ENCODE data around the gene CREG2.

The CREG2 gene

DNA sequence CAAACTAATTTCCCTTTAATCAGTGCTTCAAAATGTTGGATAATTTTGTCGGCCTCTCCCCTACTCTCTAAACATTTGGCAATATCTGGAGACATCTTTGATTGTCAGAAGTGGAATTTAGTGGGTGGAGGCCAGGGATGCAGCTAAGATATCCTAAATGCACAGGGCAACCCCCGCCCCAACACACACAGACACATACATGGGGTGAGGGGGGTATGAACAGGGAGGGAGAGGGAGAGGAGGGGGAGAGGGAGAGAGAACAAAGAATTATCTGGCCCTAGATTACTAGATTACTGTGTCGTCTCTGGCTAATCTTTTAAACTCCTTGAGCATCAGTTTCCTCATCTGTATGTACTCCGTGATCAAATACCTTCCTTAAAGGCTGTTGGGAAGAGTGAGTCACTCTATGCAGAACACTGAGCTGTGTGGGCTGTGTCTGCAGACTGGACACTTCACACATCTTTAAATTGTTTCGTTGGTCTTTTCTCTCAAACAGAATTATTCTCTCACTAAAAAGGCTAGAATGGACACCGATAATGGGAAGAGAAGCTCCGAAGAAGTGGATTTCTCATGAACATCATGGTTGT, 81.7 kb downstream of the CREG2 start:
- peak; percentile 61 for ATAC-seq
- TF ChIP-seq OSR1 (CRISPR knock-in tag; IDR thresholded peaks at IDR 0.05) (no peak), BACH2 (CRISPR knock-in tag; IDR thresholded peaks at IDR 0.05; ENCODE audit: borderline replicate concordance) (no peak), TOX (CRISPR knock-in tag; IDR thresholded peaks at IDR 0.05; ENCODE audit: borderline replicate concordance) (no peak), TCF4 (CRISPR knock-in tag; IDR thresholded peaks at IDR 0.05; ENCODE audit: borderline replicate concordance) (no peak)

DNA sequence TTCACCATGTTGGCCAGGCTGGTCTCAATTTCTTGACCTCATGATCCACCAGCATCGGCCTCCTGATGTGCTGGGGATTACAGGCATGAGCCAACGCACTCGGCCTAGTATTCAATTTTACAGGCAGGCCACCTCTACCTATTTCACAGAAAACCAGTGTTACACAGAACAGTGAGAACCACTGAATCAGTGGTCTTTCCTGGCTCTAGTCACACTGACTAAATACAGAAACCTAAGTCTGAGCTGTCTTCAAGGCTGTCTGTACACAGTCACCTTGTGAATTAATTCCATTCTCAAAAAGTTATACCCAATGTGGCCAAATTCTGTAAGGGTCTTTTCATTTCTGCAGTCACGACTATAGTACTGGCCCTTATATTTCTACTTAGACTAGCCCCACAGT, 82.3 kb downstream of the CREG2 start:
- TF ChIP-seq ZNF70 (CRISPR knock-in tag; IDR thresholded peaks at IDR 0.05) (no peak), CSDC2 (CRISPR knock-in tag; IDR thresholded peaks at IDR 0.05) (no peak), ZNF565 (CRISPR knock-in tag; conservative IDR thresholded peaks at IDR 0.05; ENCODE audit: low read depth) (no peak), ARNTL (CRISPR knock-in tag; IDR thresholded peaks at IDR 0.05; ENCODE audit: borderline replicate concordance, low read depth) (no peak), ZNF8 (CRISPR knock-in tag; IDR thresholded peaks at IDR 0.05) (no peak), ISL1 (CRISPR knock-in tag; IDR thresholded peaks at IDR 0.05) (no peak), ZFP30 (CRISPR knock-in tag; IDR thresholded peaks at IDR 0.05) (no peak), SNAI2 (CRISPR knock-in tag; IDR thresholded peaks at IDR 0.05) (no peak), ESRRG (CRISPR knock-in tag; IDR thresholded peaks at IDR 0.05) (no peak), BACH2 (CRISPR knock-in tag; IDR thresholded peaks at IDR 0.05; ENCODE audit: borderline replicate concordance) (no peak)
- TF ChIP-seq, protein P1, sequence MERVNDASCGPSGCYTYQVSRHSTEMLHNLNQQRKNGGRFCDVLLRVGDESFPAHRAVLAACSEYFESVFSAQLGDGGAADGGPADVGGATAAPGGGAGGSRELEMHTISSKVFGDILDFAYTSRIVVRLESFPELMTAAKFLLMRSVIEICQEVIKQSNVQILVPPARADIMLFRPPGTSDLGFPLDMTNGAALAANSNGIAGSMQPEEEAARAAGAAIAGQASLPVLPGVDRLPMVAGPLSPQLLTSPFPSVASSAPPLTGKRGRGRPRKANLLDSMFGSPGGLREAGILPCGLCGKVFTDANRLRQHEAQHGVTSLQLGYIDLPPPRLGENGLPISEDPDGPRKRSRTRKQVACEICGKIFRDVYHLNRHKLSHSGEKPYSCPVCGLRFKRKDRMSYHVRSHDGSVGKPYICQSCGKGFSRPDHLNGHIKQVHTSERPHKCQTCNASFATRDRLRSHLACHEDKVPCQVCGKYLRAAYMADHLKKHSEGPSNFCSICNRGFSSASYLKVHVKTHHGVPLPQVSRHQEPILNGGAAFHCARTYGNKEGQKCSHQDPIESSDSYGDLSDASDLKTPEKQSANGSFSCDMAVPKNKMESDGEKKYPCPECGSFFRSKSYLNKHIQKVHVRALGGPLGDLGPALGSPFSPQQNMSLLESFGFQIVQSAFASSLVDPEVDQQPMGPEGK (CRISPR knock-in tag; IDR thresholded peaks at IDR 0.05; ENCODE audit: borderline replicate concordance), result no peak
- TF ChIP-seq, protein P2, sequence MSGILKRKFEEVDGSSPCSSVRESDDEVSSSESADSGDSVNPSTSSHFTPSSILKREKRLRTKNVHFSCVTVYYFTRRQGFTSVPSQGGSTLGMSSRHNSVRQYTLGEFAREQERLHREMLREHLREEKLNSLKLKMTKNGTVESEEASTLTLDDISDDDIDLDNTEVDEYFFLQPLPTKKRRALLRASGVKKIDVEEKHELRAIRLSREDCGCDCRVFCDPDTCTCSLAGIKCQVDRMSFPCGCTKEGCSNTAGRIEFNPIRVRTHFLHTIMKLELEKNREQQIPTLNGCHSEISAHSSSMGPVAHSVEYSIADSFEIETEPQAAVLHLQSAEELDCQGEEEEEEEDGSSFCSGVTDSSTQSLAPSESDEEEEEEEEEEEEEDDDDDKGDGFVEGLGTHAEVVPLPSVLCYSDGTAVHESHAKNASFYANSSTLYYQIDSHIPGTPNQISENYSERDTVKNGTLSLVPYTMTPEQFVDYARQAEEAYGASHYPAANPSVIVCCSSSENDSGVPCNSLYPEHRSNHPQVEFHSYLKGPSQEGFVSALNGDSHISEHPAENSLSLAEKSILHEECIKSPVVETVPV (CRISPR knock-in tag; IDR thresholded peaks at IDR 0.05), result no peak
- ATAC-seq, result no peak

GRCh38 chr2:101303688-101304087, 83.6 kb downstream of the CREG2 start:
- TF ChIP-seq, protein P1 (CRISPR knock-in tag; IDR thresholded peaks at IDR 0.05; ENCODE audit: borderline replicate concordance), result no peak
- TF ChIP-seq CSDC2 (CRISPR knock-in tag; IDR thresholded peaks at IDR 0.05), result no peak
- TF ChIP-seq TOX (CRISPR knock-in tag; IDR thresholded peaks at IDR 0.05; ENCODE audit: borderline replicate concordance), result no peak
- TF ChIP-seq OSR1 (CRISPR knock-in tag; IDR thresholded peaks at IDR 0.05), result no peak
- no peak for TF ChIP-seq TCF4 (CRISPR knock-in tag; IDR thresholded peaks at IDR 0.05; ENCODE audit: borderline replicate concordance)
- TF ChIP-seq, protein P3, sequence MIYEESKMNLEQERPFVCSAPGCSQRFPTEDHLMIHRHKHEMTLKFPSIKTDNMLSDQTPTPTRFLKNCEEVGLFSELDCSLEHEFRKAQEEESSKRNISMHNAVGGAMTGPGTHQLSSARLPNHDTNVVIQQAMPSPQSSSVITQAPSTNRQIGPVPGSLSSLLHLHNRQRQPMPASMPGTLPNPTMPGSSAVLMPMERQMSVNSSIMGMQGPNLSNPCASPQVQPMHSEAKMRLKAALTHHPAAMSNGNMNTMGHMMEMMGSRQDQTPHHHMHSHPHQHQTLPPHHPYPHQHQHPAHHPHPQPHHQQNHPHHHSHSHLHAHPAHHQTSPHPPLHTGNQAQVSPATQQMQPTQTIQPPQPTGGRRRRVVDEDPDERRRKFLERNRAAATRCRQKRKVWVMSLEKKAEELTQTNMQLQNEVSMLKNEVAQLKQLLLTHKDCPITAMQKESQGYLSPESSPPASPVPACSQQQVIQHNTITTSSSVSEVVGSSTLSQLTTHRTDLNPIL (CRISPR knock-in tag; IDR thresholded peaks at IDR 0.05; ENCODE audit: low read depth), result no peak
- TF ChIP-seq SNAI2 (CRISPR knock-in tag; IDR thresholded peaks at IDR 0.05), result no peak
- TF ChIP-seq ARNTL (CRISPR knock-in tag; IDR thresholded peaks at IDR 0.05; ENCODE audit: borderline replicate concordance, low read depth), result no peak
- no peak for TF ChIP-seq ESRRG (CRISPR knock-in tag; IDR thresholded peaks at IDR 0.05)
- no peak for TF ChIP-seq ZC3H10 (CRISPR knock-in tag; IDR thresholded peaks at IDR 0.05)
- TF ChIP-seq ZFP30 (CRISPR knock-in tag; IDR thresholded peaks at IDR 0.05), result no peak
- TF ChIP-seq ZNF8 (CRISPR knock-in tag; IDR thresholded peaks at IDR 0.05), result no peak
- no peak for ATAC-seq

DNA sequence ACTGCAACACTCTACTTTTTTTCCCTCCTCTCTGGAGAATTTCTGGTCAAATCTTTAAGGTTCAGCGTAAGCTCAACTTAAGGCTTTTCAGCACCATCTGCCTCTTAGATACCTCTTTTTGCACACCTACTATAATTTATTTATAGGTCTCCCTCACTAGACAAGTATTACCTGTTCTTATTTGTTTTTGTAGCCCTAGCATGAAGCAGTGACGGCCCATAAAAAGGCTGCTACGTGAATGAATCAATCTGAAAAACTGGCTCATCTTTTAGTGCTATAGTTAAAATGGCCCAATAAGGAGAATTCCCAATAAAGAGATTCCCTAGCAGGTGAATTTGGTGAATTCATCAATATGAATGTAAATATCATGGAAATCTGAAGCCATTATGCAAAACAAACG, 85.3 kb downstream of the CREG2 start:
- no peak for TF ChIP-seq PPARA (CRISPR knock-in tag; IDR thresholded peaks at IDR 0.05; ENCODE audit: borderline replicate concordance)
- no peak for TF ChIP-seq ZFP30 (CRISPR knock-in tag; IDR thresholded peaks at IDR 0.05)
- no peak for TF ChIP-seq TOX (CRISPR knock-in tag; IDR thresholded peaks at IDR 0.05; ENCODE audit: borderline replicate concordance)
- no peak for TF ChIP-seq ZC3H10 (CRISPR knock-in tag; IDR thresholded peaks at IDR 0.05)
- TF ChIP-seq, protein P2 (CRISPR knock-in tag; IDR thresholded peaks at IDR 0.05), result no peak
- no peak for TF ChIP-seq ARNTL (CRISPR knock-in tag; IDR thresholded peaks at IDR 0.05; ENCODE audit: borderline replicate concordance, low read depth)
- no peak for TF ChIP-seq OSR1 (CRISPR knock-in tag; IDR thresholded peaks at IDR 0.05)
- TF ChIP-seq ZNF565 (CRISPR knock-in tag; conservative IDR thresholded peaks at IDR 0.05; ENCODE audit: low read depth), result no peak
- TF ChIP-seq ZNF70 (CRISPR knock-in tag; IDR thresholded peaks at IDR 0.05), result no peak
- no peak for TF ChIP-seq ZNF8 (CRISPR knock-in tag; IDR thresholded peaks at IDR 0.05)
- no peak for TF ChIP-seq CSDC2 (CRISPR knock-in tag; IDR thresholded peaks at IDR 0.05)
- TF ChIP-seq RARB (CRISPR knock-in tag; IDR thresholded peaks at IDR 0.05), result no peak
- no peak for TF ChIP-seq TCF4 (CRISPR knock-in tag; IDR thresholded peaks at IDR 0.05; ENCODE audit: borderline replicate concordance)
- no peak for TF ChIP-seq ZFP3 (CRISPR knock-in tag; IDR thresholded peaks at IDR 0.05)
- TF ChIP-seq, protein P4, sequence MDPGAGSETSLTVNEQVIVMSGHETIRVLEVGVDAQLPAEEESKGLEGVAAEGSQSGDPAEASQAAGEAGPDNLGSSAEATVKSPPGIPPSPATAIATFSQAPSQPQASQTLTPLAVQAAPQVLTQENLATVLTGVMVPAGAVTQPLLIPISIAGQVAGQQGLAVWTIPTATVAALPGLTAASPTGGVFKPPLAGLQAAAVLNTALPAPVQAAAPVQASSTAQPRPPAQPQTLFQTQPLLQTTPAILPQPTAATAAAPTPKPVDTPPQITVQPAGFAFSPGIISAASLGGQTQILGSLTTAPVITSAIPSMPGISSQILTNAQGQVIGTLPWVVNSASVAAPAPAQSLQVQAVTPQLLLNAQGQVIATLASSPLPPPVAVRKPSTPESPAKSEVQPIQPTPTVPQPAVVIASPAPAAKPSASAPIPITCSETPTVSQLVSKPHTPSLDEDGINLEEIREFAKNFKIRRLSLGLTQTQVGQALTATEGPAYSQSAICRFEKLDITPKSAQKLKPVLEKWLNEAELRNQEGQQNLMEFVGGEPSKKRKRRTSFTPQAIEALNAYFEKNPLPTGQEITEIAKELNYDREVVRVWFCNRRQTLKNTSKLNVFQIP (CRISPR knock-in tag; IDR thresholded peaks at IDR 0.05; ENCODE audit: borderline replicate concordance, low read depth), result no peak
- ATAC-seq, result no peak

All from SK-N-SH treated with all-trans-retinoic acid at 6 μM for 48 hours (cell line).